Activated naive CD4-positive, alpha-beta T cell (primary cell): ENCODE measurements around the gene TNFRSF6B.
A peak's percentile ranks its signal among the peaks of the same experiment; 100 is the strongest.

Experiments
- DNase-seq, 4 experiments: peaks; one replicate each; lab custom pipeline; 2025; lab: John Stamatoyannopoulos, UW

TNFRSF6B gene

DNA sequence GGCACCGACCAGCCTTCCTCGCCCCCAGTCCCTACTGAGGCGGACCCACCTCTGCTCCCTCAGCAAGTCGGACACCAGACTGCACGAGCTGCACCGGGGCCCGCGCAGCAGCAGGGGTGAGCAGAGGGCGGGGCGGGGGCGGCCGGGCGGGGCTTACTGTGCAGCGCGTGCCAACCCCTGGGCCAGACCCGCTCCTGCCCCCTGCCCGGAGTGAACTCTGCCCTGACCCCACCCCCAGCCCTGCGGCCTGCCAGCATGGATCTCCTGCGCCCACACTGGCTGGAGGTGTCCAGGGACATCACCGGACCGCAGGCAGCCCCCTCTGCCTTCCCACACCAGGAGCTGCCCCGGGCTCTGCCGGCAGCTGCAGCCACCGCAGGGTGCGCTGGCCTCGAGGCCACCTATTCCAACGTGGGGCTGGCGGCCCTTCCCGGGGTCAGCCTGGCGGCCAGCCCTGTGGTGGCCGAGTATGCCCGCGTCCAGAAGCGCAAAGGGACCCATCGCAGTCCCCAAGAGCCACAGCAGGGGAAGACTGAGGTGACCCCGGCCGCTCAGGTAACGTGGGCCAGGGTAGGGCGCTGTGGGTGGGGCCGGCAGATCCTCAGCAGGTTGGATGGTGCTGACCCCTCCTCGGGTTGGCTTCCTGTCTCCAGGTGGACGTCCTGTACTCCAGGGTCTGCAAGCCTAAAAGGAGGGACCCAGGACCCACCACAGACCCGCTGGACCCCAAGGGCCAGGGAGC is 41.7 kb downstream of the TNFRSF6B start:
- peak in 1 of 4 experiments; percentile 34 for DNase-seq

DNA sequence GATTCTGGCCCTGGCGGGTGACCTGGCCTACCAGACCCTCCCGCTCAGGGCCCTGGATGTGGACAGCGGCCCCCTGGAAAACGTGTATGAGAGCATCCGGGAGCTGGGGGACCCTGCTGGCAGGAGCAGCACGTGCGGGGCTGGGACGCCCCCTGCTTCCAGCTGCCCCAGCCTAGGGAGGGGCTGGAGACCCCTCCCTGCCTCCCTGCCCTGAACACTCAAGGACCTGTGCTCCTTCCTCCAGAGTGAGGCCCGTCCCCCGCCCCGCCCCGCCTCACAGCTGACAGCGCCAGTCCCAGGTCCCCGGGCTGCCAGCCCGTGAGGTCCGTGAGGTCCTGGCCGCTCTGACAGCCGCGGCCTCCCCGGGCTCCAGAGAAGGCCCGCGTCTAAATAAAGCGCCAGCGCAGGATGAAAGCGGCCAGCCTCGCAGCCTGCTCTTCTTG is 42.3 kb downstream of the TNFRSF6B start:
- DNase-seq, result peak in 1 of 4 experiments; percentile 37

DNA sequence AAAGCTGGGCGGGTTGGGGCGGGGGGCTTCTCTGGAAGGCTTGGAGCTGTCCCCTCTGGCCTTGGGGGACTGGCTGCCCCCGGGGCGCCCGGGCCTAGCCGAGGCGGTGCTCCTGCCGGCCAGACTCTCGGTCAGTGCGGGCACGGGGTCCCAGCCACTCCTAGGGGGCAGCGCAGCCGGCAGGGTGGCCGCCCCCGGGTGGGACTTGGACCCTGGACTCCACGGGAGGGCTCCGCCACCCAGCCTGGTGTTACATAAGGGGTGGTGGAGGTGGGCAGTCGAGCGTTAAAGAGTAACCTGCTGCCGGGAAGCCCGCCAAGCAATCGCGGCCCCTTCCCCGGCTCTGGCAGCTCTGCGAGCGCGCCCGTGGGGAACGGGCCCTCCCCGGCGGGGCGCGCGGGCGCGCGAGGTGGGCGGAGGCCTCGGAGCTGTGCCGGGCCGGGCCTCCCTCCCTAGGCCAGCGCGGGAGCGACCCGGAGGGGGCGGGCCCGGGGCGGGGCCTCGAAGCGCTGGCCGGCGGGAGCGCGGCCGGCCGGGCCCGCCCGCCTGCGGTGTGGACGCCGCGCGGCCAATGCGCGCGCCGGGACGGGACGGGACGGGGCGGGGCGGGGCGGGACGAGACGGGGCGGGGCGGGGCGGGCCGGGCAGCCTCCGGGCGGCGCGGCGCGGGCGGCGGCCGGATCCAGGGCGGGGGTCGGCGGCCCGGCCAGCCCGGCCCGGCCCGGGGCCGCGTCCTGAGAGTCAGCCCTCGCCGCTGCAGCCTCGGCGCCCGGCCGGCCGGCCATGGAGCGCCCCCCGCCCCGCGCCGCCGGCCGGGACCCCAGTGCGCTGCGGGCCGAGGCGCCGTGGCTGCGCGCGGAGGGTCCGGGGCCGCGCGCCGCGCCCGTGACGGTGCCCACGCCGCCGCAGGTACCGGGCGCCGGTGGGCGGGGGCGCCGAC is 42.9 kb downstream of the TNFRSF6B start, which contains the start of gene SLC2A4RG:
TSS of gene SLC2A4RG (plus strand) at position 647 of the 940 bp plus-strand sequence. CDS start at position 784, 137 bp downstream.
- peak in 1 of 4 experiments; percentile 63 for DNase-seq

DNA sequence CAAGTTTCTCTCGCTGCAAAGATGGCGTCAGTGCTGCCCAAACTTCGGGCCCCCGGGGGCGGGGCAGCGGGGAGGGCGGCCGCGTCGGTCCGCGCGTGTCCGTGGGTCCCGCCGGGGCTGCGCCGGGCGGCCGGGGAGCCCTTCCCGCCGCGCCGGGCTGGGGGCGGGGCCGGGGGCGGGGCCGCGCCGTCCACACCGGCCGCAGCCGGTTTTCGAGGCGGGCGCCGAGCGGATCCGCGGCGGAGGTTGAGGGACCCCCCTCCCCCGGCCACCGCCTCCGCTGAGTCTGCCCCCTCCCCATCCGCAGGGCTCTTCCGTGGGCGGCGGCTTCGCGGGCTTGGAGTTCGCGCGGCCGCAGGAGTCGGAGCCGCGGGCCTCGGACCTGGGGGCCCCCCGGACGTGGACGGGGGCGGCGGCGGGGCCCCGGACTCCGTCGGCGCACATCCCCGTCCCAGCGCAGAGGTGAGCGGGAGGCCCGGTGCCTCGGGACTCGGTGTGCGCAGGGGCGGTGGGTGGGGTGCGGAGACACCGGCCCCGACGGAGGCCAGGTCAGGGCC is 43.7 kb downstream of the TNFRSF6B start:
- DNase-seq, result peak in 2 of 4 experiments; percentile 23 to 52

GRCh38 chr20:63740627-63741353 is 44.3 kb downstream of the TNFRSF6B start:
- peak in 1 of 4 experiments; percentile 32 for DNase-seq

- no peak for DNase-seq
These were observed 44.9 kb downstream of the TNFRSF6B start for GRCh38 chr20:63741354-63741675.

DNA sequence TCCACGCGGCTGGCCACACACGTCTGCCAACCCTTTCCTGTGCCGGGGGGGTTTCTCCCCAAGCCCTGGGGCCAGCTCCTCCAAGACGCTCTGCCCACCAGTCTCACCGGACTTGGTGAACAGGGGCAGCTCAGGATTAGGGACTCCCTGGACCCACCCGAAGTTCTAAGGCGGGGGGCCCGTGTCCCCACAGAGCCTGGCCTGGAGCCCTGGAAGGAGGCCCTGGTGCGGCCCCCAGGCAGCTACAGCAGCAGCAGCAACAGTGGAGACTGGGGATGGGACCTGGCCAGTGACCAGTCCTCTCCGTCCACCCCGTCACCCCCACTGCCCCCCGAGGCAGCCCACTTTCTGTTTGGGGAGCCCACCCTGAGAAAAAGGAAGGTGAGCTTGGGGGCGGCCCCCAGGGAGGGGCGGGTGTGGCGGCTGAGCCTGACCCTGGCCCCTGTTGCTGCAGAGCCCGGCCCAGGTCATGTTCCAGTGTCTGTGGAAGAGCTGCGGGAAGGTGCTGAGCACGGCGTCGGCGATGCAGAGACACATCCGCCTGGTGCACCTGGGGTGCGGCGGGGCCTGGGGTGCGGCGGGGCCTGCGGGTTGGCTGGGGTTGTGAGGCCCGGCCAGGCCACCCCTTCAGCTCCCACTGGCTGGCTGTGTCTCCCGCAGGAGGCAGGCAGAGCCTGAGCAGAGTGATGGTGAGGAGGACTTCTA is 45.4 kb downstream of the TNFRSF6B start:
- no peak for DNase-seq

DNA sequence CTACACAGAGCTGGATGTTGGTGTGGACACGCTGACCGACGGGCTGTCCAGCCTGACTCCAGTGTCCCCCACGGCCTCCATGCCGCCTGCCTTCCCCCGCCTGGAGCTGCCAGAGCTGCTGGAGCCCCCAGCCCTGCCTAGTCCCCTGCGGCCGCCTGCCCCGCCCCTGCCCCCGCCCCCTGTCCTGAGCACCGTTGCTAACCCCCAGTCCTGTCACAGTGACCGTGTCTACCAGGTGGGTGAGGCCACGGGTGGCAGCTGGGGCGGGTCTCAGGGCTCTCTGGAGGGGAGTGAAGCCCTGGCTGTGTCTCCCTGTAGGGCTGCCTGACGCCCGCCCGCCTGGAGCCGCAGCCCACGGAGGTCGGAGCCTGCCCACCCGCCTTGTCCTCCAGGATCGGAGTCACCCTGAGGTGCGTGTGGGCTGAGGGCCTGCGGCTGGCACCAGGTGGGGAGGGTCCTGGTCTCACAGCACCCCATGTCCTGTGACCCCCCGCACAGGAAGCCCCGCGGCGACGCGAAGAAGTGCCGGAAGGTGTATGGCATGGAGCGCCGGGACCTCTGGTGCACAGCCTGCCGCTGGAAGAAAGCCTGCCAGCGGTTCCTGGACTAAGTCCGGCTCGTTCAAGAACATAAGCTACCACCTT is 46.1 kb downstream of the TNFRSF6B start:
- DNase-seq, result no peak

GRCh38 chr20:63743210-63743970 is 46.9 kb downstream of the TNFRSF6B start:
- DNase-seq, result no peak

- DNase-seq, result no peak
These were observed 47.7 kb downstream of the TNFRSF6B start for GRCh38 chr20:63744158-63744557.

GRCh38 chr20:63744574-63745423 is 48.3 kb downstream of the TNFRSF6B start:
- DNase-seq, result no peak

- DNase-seq, result no peak
These were observed 49.0 kb downstream of the TNFRSF6B start for GRCh38 chr20:63745424-63745805.

DNA sequence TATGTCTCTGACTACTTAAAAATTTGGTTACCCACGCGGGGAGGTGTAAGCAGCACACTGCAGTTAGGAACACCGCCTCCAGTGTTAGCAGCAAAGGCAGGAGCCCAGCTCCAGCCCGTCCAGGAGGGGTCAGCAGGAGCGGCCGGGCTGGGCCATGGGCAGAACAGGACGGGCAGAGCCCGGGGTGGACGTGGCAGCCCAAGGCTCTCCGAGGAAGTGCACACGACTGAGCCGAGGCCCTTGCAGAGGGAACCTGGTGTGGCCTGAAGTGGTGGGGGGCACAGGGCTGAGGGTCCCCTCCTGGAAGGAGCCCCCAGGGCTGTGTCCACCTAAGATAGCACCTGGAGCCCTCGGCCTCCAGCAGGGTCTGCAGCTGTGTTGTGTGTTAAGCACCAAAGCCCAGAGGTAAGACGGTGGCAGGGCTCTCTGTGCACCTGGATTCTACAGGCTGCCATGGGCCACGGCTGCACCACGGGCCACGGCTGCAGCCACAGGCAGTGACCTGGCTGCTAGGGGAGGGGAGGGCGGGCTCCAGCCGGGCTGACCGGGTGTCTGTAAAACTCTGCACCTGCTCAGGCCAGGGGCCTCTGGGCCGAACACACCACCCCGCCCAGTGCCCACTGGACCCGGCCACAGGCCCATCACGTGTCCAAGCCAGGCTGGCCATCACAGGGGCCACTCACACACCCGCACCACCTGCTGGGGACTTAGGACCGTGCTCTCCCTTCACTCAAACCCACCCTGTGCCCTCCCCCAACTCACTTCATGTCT is 49.7 kb downstream of the TNFRSF6B start:
- DNase-seq, result no peak

DNA sequence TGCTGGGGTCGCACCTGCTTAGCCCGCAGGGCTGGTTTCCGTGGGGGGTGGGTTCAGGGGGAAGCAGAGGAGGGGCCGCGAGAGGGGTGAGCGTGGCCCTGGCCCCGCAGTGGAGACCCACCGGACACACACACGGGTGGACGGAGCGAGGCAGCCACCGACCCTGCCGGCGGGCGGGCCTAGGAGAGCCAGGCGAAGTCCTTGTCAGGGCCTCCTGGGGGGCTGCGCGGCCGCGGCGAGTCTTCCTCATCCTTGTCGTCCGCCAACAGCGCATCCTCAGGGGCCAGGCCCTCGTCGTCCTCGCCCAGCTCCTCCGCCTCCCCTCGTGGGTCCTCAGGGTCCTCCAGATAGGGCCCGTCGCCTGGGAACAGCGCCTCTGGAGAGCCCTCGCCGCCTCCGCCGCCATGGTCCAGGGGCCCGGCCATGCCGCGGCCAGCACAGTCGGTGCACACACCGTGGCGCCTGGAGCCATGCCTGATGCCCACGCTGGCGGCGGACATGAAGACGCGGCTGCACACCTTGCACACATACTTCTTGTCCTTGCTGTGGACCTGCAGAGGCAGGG is 50.4 kb downstream of the TNFRSF6B start:
- no peak for DNase-seq

DNA sequence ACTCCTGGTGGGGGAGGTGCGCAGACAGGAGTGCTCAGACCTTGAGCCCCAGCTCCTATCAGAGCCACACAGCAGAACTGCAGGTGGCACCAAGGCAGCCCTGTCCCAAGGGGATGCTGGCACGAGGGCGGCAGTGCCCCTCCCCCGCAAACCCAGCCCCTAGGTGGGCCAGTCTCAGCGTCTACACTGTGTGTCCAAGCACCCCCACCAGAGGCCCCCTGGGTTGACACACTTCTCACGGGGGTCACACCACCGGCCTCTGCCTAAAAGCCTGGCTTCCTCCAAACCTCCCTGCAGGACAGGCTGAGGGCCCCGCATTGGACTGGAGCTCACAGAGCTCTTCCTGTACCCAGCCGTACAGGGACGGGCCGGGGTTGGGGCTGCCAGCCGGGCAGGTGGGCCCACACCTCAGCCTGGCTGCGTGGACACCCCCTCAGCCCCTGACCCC is 51.2 kb downstream of the TNFRSF6B start:
- DNase-seq, result no peak
